ENCODE measurements around the gene CABP7. TPM values are rescaled to one million over a fixed set of nuclear protein-coding genes. Genes with fewer than 3 reads are reported as not detected.

The CABP7 gene
- not detected in 2 replicates for total RNA-seq

GRCh38 chr22:29719899-29720645, at the start of gene CABP7:
Gene CABP7, plus strand, starts transcription at chr22:29720003. Its CDS starts 422 bp downstream, at chr22:29720425.

GRCh38 chr22:29766632-29767170, 46.9 kb downstream of the CABP7 start, which contains the start of gene ZMAT5:
Gene ZMAT5, minus strand, starts transcription at chr22:29767007. Its CDS starts 18,463 bp downstream, at chr22:29748544.

GRCh38 chr22:29767171-29768051, 47.6 kb downstream of the CABP7 start, which contains the start of gene UQCR10:
Gene UQCR10, plus strand, starts transcription at chr22:29767369. Its CDS starts 30 bp downstream, at chr22:29767399.

Other genes with a start within 250 kb of the CABP7 start
- gene NEFH, start 239.8 kb upstream of the CABP7 start, total RNA-seq, result 0.28 and 0.34 TPM in 2 replicates
- gene THOC5, start 166.2 kb upstream of the CABP7 start, total RNA-seq, result 47.2 and 50.4 TPM in 2 replicates
- gene NIPSNAP1, start 138.9 kb upstream of the CABP7 start, total RNA-seq, result 28.0 and 38.5 TPM in 2 replicates
- 31.1 and 65.9 TPM in 2 replicates for gene NF2, start 116.4 kb upstream of the CABP7 start, total RNA-seq
- gene ZMAT5, start 47.0 kb downstream of the CABP7 start, total RNA-seq, result 12.8 and 26.3 TPM in 2 replicates
- gene UQCR10, start 47.4 kb downstream of the CABP7 start, total RNA-seq, result 74.5 and 76.2 TPM in 2 replicates
- gene ASCC2, start 118.3 kb downstream of the CABP7 start, total RNA-seq, result 29.4 and 66.0 TPM in 2 replicates
- gene MTMR3, start 163.2 kb downstream of the CABP7 start, total RNA-seq, result 35.9 and 58.4 TPM in 2 replicates

Data from nasal cavity respiratory epithelium epithelial cell of viscerocranial mucosa (primary cell).